HG03571 (cell line): Measurements from ENCODE around the gene NPL.

Experiments
- ATAC-seq: cut with Tn5 transposase; IDR thresholded peaks from one replicate; pipeline ENCODE4 v1.9.1; 2021; ENCODE audit not compliant: unreplicated experiment

NPL gene, protein sequence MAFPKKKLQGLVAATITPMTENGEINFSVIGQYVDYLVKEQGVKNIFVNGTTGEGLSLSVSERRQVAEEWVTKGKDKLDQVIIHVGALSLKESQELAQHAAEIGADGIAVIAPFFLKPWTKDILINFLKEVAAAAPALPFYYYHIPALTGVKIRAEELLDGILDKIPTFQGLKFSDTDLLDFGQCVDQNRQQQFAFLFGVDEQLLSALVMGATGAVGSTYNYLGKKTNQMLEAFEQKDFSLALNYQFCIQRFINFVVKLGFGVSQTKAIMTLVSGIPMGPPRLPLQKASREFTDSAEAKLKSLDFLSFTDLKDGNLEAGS

GRCh38 chr1:182789138-182790076 is at the start of gene NPL:
NPL (plus strand) TSS chr1:182789773; CDS start chr1:182794372, 4,599 bp downstream.
- ATAC-seq = peak; percentile 93

GRCh38 chr1:182740120-182740519 is 49.5 kb upstream of the NPL start:
- no peak for ATAC-seq

DNA sequence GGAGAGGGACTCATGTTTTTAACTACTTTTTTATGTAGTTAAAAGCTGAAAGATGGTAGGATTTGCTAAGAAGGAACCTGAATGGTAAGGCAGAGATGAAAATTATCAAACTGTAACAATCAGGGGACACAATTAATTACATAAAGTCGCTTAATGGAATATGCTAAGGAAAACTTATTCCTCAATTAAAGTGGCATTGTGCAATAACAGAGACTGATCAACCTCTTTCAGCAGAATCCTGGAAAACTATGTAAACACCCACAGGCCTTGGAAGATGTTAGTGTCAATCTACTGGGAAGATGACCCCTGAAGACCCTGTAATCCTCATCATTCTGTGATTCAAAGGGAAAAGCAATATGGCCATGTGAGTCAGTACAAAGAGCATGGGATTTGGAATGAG is 46.8 kb upstream of the NPL start:
- no peak for ATAC-seq

DNA sequence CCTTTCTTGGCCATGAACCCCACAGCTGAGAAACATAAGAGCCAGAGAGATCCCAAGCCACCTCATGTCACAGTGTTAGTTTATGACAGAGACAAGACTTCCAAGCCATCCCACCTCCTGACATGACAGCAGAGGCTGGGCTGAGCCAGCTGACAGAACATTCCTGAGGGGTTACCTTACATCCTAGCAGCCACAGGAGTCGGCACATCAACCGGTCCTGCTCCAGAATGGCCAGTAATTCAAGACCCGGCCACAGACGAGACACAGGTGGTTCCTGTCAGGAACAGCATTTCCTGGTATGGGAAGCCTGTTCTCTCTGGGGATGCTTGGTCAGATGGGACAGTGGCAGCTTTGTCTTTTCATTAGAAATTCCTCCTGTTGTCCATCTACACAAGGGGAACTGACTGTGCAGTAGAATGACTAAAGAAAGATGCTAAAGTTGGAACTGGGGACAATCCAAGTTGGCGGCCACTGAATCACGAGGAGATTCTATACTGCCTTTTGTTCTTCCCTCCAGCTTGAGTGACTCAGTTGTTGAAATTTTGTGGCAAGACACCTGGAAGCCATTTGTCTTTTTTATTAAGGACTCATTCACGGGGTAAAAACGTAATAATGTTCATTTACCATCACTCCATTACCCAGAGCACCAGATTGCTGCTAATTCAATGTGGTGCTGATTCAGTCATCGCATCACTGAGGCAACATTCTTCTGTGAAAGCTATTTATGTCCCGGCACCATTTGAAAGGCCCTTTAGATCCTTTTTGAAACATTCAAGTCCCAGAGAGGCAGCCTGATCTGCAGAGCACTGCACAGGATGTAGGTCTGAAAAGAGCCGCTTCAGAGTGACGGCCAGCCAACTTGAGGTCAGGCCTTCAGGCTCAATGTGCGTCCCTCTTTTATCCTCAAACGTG is 37.2 kb upstream of the NPL start:
- ATAC-seq = no peak

- no peak for ATAC-seq
These were observed 35.5 kb upstream of the NPL start for GRCh38 chr1:182754087-182754486.

DNA sequence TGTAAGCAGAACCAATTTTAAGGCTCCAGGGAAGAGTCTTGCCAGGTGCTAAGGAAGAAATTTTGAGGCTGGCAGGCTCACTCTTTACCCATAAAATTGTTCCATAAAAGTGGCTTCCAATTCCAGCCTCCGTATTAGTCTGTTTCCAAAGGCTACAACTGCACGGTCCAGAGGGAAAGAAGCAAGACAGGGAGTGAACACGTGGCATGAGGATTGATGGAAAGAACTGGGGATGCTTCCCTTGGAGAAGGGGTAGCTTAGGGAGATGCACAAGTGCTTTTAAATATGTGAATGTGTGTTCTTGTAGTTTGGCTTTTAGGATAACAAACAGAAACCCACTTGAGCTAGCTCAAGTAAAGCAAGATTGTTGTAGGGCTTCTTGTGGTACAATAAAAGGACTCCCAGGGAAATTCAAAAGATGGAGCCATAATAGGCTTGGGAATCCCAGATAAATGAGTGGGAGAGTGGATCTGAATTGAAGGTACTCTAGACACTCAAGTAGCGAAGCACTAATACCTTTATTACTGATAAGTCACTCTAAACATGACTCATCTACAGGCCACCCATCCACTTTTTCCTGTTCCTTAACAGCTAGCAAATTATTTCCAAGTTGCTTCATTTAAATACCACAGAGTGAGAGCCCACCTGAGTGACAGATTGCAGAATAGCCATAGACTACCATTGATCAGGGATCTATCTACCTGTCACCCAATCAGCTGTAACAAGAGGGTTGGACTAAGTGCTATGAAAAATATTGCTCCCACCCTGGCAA is 34.8 kb upstream of the NPL start:
- ATAC-seq = no peak

- no peak for ATAC-seq
These were observed 33.9 kb upstream of the NPL start for GRCh38 chr1:182755632-182756031.

DNA sequence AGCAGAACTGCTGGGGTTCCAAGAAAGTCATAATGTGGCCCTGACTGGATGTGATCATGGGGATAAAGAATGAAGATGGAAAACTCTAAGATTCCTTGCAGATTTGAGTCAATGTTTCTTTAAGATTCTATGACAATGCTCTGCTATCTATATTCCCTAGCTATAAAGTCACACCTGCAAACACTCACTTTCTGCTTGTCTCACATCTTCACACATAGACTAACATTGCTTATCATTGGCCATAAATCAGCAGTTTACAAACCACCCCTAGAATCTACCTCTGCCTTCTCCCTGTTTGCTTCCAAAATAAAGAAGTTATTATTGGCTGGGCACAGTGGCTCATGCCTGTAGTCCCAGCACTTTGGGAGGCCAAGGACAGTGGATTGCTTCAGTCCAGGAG is 33.1 kb upstream of the NPL start:
- no peak for ATAC-seq

- no peak for ATAC-seq
These were observed 27.9 kb upstream of the NPL start for GRCh38 chr1:182761396-182762395.

DNA sequence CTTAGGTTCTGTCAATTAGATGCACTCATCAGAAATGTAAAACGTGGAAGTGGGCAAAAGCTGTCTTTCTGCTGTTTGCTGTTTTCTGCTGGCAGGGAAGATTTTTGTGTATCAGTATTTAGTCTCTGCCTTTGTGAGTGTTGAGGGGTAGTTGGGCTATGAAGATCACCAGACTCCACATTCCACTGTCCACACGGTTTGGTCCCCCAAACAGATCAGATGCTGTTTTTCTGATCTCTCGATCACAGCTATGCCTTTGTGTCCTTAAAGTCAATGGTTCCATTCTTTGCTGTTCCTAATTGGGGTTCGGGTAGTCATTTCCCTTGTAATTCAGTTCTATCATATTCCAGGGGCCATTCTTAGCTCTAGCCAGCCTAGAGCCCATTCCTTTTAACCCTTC is 27.0 kb upstream of the NPL start:
- no peak for ATAC-seq

GRCh38 chr1:182764029-182764727 is 25.4 kb upstream of the NPL start:
- ATAC-seq = no peak

- ATAC-seq = no peak
These were observed 24.2 kb upstream of the NPL start for GRCh38 chr1:182765391-182765790.

DNA sequence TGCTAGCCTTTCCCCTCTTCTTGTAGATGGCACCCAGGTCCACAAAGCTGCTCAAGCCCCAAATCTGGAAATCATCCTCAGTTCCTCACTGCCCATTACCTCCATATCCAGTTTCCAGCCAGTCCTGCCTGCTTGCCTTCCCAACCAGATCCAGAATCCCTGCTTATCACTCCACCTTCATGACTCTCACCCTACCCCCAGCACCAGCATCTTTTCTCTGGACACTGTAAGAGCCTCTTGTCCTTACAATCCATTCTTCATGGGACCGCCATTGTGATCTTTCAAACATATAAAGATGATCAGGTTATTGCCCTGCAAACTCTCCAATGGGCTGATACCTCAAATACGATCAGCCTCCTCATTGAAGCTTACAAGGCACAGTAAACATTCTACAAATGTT is 23.5 kb upstream of the NPL start:
- ATAC-seq = no peak

DNA sequence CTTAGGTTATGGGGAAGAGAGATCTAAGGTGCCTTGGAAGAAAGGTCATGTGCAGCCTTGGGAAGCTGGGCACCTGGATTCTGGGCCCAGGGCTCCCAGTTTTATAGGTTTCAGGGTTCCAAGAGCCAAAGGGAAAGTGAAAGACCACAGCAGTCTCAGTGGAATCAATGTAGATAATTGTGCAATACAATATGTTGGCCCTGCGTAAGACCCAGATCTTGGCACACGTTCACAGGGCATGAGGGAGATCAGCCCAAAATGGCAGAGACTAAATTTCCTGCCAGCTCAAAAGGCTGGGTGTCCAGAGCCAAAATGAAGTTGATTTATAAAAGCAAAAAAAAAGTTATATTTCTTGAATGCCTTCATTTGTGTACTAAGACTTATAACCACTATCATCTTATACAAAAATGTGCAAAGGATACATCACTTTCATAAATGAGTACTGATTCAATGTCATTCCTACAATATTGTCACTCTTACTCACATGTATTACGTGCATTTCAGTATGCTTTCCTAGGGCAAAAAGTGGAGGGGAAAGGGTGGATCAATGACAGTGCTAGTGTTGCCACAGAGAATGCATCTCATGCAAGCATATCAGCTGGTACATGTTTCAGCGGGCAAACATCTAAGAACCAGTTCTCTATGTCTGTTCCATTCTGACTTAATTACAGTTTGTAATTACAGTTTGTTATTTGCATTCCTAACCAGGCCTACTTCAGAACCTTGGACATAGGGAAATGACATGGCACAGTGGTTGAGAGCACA is 22.5 kb upstream of the NPL start:
- no peak for ATAC-seq

DNA sequence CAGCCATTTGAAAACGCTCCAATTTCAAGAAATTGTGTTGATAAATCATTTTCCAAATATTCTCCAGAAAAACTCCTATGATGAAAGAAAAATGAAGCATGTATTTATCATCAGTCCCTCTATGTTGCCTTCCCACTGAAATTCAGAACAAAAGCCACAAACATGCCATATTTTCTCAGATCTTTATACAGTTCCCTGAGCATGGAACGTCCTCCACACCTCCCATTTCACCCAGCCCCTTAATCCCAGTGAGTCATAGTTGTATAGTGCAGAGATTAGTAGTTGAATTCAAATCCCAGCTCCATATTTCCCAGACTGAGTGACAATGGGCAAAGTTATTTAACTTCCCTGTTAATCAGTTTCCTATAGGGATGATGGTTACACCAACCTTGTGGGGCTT is 20.6 kb upstream of the NPL start:
- no peak for ATAC-seq

DNA sequence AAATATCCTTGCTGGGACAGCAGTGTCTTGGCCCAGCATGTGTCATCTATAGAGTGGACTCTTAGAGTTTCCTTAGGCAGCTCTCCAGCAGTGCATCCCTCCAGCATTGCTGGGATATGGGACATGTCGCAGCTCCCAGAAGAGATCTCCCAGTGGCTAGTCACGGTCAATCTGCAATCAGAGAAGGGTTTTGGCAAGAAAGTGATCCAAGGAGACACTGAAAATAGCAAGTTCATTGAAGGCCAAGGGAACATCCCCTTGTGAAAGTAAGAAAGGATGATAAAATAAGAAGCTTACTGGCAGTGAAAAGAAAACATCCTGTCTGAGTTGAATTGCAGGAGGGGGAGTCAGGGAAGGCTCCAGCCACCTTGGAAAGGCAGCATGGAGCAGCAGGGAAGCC is 19.3 kb upstream of the NPL start:
- ATAC-seq = no peak

- ATAC-seq = no peak
These were observed 18.2 kb upstream of the NPL start for GRCh38 chr1:182771187-182771984.
